Activated T-helper 9 cell treated with anti-CD3 and anti-CD28 coated beads, Interleukin-2, amount 50 U/mL, for 16 hours (primary cell): ENCODE measurements around the gene NBPF3.
"Not testable (repeated sequence)": the region's sequence is repeated elsewhere in the genome, so short reads cannot be mapped to it uniquely, and the experiment has no call there.

ENCODE experiments used
- DNase-seq: peaks from one replicate; pipeline ENCODE4 v3.0.0-alpha.2; 2020; ENCODE audit warnings: low read depth

The NBPF3 gene

GRCh38 chr1:21438646-21439312 lies 1.2 kb upstream of the NBPF3 start:
- DNase-seq = not testable (repeated sequence)

GRCh38 chr1:21439345-21439720 lies 604 bp upstream of the NBPF3 start:
- no peak for DNase-seq

- DNase-seq = not testable (repeated sequence)
These were observed 741 bp downstream of the NBPF3 start for GRCh38 chr1:21440630-21441125.

GRCh38 chr1:21446647-21447046 lies 6.7 kb downstream of the NBPF3 start:
- DNase-seq = not testable (repeated sequence)

GRCh38 chr1:21447311-21447710 lies 7.4 kb downstream of the NBPF3 start:
- DNase-seq = no peak

GRCh38 chr1:21449906-21450305 lies 10.0 kb downstream of the NBPF3 start:
- DNase-seq = no peak

GRCh38 chr1:21451212-21451611 lies 11.3 kb downstream of the NBPF3 start:
- DNase-seq = no peak

GRCh38 chr1:21451981-21452411 lies 12.1 kb downstream of the NBPF3 start:
- DNase-seq = no peak

GRCh38 chr1:21453964-21454614 lies 14.2 kb downstream of the NBPF3 start:
- DNase-seq = not testable (repeated sequence)

GRCh38 chr1:21454904-21455303 lies 15.0 kb downstream of the NBPF3 start:
- DNase-seq = not testable (repeated sequence)

GRCh38 chr1:21457654-21458053 lies 17.7 kb downstream of the NBPF3 start:
- no peak for DNase-seq

GRCh38 chr1:21465127-21465526 lies 25.2 kb downstream of the NBPF3 start:
- DNase-seq = not testable (repeated sequence)

GRCh38 chr1:21467946-21468345 lies 28.0 kb downstream of the NBPF3 start:
- not testable (repeated sequence) for DNase-seq

GRCh38 chr1:21468599-21468998 lies 28.7 kb downstream of the NBPF3 start:
- no peak for DNase-seq

GRCh38 chr1:21469581-21469980 lies 29.6 kb downstream of the NBPF3 start:
- no peak for DNase-seq

GRCh38 chr1:21472861-21473260 lies 32.9 kb downstream of the NBPF3 start:
- no peak for DNase-seq

- no peak for DNase-seq
These were observed 38.4 kb downstream of the NBPF3 start for GRCh38 chr1:21478356-21478755.

GRCh38 chr1:21483881-21484280 lies 43.9 kb downstream of the NBPF3 start:
- not testable (repeated sequence) for DNase-seq

- no peak for DNase-seq
These were observed 49.2 kb downstream of the NBPF3 start for GRCh38 chr1:21489146-21489545.

GRCh38 chr1:21490774-21491487 lies 51.0 kb downstream of the NBPF3 start:
- no peak for DNase-seq

GRCh38 chr1:21491488-21492355 lies 51.8 kb downstream of the NBPF3 start:
- no peak for DNase-seq

- DNase-seq = no peak
These were observed 52.4 kb downstream of the NBPF3 start for GRCh38 chr1:21492356-21492625.
